Stimulated activated CD8-positive, alpha-beta memory T cell treated with anti-CD3 and anti-CD28 coated beads, Interleukin-4, amount 100 ng/mL, for 4 hours (primary cell): Measurements from ENCODE around the gene KLHL4.
"Not testable (repeated sequence)": the region's sequence is repeated elsewhere in the genome, so short reads cannot be mapped to it uniquely, and the experiment has no call there.

Source experiments
- DNase-seq, 2 donors: peaks; one replicate each; pipeline ENCODE4 v3.0.0-alpha.2; 2020; ENCODE audit warnings: low read depth in 2 of 2, low spot score in 1 of 2

Gene KLHL4

DNA sequence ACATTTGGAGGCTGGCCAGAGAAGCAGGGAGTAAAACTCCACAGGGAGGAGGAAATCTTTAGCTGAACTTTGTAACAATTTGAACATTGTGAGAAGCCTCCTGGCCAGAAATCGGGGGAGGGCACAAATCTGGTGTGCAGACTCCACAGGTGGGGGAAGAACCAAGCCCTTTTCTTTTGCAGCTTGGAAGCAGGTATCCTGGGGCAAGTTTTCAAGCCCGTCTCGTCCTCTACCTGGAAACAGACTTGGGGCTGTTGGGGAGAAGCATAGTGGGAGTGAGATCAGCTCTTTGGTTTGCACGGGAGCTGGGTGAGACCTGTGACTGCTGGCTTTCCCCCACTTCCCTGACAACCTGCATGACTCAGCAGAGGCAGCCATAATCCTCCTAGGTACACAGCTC, 123.8 kb downstream of the KLHL4 start:
- not testable (repeated sequence) for DNase-seq

DNA sequence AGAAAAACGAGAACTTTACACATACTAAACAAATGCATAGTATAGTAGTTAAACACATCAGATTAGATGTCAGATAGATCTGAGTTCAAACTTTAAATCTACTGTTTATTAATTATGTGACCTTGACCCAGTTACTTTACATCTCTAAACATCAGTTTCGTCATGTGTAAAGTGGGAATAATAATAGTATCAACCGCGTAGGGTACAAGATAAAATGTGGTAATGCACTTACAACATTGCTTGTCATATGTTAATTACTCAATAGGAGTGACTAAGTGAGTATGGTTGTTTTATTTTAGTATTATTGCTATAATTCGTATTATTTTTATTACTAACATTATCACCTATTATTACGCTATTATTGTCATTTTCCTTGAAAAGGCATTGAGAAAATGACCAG, 144.2 kb downstream of the KLHL4 start:
- no peak for DNase-seq

DNA sequence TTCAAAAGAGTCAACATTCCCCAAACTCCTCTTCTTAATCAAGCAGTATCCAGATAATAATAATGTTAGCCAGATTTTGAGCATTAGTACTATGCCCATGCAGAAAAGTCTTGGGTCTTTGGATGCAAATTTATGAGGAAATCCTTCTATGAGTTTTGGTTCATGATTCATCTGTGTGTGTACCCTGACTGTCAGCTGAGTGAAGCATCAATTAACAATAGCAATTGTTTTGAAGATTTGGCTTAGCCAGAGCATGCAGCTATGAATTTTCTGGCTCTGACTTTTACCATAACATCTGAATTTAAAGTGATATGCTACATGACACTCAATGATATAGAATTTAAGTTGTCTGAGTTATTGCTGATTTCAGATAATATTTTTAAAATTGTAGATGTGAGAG, 145.8 kb downstream of the KLHL4 start:
- DNase-seq: no peak

DNA sequence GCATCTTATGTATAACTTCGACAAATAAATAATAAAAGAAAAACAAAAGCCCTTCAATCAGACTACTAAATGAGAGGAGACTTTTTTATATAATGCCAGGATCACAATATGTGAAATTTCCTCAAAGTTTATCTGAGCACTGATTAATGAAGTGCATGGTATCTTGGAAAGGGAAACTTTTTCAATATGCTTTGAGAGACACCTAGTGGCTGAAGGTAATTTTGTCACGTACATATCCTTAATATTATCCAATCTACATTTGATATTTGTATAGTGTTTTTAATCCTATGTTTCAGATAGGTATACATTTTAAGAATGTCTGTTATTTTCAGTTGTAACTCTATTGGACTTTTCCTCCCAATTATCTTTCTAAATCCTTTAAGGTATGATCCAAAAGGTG, 146.8 kb downstream of the KLHL4 start:
- DNase-seq: no peak

DNA sequence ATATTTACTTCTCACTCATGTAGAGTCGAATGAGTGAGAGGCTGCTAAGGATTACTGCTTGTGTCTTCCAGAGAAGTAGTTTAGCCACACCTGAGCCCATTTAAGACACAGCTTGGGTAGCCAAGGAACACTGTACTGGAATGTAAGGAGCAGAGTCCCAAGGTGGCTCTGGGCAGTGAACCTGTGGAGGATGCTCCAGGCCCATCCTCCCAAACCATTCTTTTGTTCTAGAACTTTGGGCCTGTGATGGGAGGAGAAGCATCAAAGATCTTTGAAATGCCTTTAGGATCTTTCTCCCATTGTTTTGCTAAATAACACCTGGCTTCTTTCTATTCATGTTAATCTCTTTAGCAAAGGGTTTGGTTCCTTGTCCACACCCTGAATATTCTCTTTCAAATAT, 162.2 kb downstream of the KLHL4 start:
- no peak for DNase-seq

DNA sequence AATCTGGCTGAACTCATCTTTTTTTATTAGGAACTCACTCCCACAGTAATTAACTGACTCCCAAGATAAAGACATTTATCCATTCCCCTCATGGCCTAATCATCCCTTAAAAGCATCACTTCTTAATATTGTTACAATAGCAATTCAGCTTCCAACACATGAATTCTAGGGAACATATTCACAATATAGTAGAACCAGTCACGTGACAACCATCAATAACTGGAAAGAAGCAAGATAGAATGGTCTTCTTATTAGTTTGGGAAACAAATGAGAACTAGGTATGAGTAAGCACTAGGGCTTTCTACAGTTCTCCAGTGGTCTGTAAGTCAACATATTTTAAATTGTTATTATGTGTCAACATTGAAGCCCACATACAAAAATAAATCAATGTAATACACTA, 170.1 kb downstream of the KLHL4 start:
- no peak for DNase-seq

DNA sequence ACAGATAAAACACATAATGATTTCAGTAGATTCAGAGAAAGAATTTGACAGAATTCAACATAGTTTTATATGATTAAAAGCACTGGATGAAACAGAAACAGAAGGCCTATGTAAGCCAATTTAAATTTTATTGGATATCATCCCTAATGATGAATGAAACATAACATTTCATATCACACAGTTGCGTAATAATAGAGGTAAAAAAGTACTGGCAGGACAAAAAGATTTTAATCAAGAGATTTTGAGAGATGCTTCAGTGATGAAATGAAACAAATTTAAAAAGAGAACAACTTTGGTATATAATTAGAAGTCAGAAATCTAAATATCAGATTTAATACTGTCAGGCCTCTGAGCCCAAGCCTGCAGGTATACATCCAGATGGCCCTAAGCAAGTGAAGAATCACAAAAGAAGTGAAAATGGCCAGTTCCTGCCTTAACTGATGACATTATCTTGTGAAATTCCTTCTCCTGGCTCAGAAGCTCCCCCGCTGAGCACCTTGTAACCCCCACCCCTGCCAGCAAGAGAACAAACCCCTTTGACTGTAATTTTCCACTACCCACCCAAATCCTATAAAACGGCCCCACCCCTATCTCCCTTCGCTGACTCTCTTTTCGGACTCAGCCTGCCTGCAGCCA, 170.6 kb downstream of the KLHL4 start:
- DNase-seq: not testable (repeated sequence)

DNA sequence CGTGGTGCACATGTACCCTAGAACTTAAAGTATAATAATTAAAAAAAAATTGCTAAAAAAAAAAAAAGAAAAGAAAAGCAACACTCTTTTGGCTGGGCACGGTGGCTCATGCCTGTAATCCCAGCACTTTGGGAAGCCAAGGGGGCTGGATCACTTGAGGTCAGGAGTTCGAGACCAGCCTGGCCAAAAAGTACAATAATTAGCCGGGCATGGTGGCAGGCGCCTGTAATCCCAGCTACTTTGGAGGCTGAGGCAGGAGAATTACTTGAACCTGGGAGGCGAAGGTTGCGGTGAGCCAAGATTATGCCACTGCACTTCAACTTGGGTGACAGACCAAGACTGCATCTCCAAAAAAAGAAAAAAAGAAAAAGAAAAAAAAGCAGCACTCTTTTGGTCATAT, 171.6 kb downstream of the KLHL4 start:
- not testable (repeated sequence) for DNase-seq

DNA sequence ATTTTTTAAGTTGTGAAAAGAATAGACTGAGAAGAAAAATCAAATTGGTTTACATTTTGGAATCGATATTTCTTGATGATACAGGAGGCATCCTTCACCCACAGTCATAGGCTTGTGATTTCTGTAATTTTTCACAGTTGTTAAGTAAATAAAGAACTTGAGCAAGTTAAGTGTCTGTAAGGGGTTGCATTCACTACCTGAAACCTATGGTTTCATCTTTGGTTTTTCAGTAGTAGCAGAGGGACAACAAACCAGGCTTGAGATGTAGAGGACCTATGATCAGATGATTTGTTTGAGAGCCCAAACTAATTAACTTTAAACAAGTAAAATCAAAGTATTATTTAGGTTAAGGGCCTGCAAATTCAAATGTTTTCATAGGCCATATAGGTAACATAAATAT, 175.6 kb downstream of the KLHL4 start:
- no peak for DNase-seq

DNA sequence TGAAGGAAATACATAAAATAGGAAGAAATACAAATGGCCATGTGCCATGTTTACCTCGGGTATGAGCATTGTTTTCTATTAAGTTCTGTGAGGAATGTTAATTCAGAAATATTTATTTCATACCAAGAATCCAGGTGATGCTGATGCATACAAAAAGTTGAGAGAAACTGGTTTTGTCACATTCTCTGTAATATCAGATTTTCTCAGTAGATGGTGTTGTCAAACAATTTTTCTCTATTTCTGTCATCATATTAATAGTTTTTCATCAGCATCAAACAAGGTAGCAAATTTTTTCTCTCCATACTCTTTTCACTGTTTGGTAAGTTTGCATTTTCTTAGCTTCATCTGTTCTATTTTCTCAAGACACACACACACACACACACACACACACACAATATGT, 179.8 kb downstream of the KLHL4 start:
- no peak for DNase-seq

DNA sequence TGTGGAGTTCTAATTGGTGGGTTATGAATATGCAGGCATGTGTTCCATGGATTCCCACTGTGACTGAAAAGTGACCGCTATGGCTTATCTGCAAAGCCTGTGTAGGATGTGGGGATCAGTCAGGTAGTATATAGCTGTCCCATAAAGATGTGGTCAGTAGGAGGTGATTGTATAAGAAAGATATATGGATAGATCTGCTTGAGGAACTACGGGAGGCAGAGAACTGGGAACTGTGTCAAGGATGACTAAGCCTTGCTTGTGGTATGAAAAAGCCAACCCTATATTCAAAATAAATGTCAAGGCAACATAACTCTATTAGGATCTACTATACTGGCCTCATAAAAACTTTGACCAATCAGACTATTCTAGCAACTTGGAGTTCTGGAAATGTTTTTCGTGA, 185.2 kb downstream of the KLHL4 start:
- no peak for DNase-seq

DNA sequence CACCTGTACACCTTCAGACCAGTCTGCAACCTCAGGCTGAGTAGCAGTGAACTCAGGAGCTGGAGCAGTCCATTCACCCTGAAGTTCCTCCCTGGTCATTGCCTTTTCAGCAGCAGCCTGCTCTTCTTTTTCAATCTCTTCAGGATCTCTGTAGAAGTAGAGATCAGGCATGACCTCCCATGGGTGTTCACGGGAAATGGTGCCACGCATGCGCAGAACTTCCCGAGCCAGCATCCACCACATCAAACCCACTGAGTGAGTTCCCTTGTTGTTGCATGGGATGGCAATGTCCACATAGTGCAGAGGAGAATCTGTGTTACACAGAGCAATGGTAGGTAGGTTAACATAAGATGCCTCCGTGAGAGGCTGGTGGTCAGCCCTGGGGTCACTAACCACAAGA, 185.9 kb downstream of the KLHL4 start:
- DNase-seq: not testable (repeated sequence)

DNA sequence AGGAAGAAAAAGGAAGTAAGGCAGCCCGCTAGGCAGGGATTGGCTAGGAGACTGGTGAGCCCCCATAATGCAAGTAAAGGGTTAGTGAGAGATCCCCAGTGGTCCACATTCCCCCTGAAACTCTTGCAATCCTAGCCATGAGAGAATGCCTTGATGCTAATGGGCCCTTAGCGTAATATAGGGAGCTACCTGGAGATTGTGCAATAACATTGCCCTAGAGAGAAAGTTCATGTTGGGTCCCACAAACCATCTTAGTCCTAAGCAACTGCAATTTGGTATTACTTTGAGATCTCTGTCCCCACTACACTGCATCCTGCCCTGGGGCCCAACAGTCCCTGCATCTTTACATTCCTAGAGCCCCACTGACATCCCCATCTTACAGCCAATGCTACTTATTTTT, 188.5 kb downstream of the KLHL4 start:
- DNase-seq: no peak

DNA sequence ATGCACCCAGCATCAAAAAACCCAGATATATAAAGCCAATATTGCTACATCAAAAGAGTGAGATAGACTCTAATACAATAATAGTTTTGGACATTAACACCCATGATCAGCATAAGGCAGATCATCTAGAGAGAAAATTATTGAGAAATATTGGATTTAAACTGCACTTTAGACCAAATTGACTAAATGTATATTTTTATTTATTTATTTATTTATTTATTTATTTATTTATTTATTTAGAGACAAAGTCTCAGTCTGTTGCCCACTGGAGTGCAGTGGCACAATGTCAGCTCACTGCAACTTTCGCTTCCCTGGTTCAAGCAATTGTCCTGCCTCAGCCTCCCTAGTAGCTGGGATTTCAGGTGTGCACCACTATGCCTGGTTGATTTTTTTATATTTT, 193.0 kb downstream of the KLHL4 start:
- no peak for DNase-seq
